Colonic mucosa (tissue), 4 donors: ENCODE results near the gene WASF2. TPM values are rescaled to one million over a fixed set of nuclear protein-coding genes. Genes with fewer than 3 reads are reported as not detected.
A peak's percentile ranks its signal among the peaks of the same experiment; 100 is the strongest.

ENCODE experiments used
- DNase-seq: peaks from one replicate; pipeline ENCODE4 v3.0.0-alpha.2; 2020
- H3K27ac ChIP-seq: fragments of 200-600 bp; one replicate; pipeline ENCODE4 v1.8.0; 2021
- H3K27me3 ChIP-seq: fragments of 200-600 bp; one replicate; pipeline ENCODE4 v1.8.0; 2021
- H3K36me3 ChIP-seq: fragments of 200-600 bp; one replicate; pipeline ENCODE4 v1.8.0; 2021
- H3K4me1 ChIP-seq: fragments of 200-600 bp; one replicate; pipeline ENCODE4 v1.8.0; 2021; ENCODE audit warnings: mild to moderate bottlenecking
- H3K4me3 ChIP-seq: fragments of 200-600 bp; one replicate; pipeline ENCODE4 v1.8.0; 2021
- H3K9ac ChIP-seq, 2 donors: one replicate each; pipeline ENCODE4 v1.7.0; 2013; ENCODE audit warnings: control low read depth in 2 of 2, low read depth in 2 of 2, low read length in 2 of 2
- H3K9me3 ChIP-seq: fragments of 200-600 bp; one replicate; pipeline ENCODE4 v1.8.0; 2021
- CTCF ChIP-seq: fragments of 200-600 bp; IDR thresholded peaks from one replicate; pipeline ENCODE4 v1.8.0; 2022; ENCODE audit warnings: antibody characterized with exemption, mild to moderate bottlenecking
- intact Hi-C: fragments of 100-400 bp; cut with DNase I; formaldehyde crosslinking; loops from one replicate; pipeline ENCODE4 v1.14.1; 2022
- total RNA-seq, 2 donors: library from RNA; stranded (reverse); fragmentation: NEBNext Ultra II Directional in 1 of 2; extraction: Animal tissue kit (Norgen Biotek cat#: 25700) in 1 of 2; gene quantifications; one replicate each; pipeline ENCODE4 v1.2.1, GENCODE V29; 2021
- donor health status: healthy.
- donor health status: DM: no; HTN: no; CAD: no.
- donor health status: DM: no; HTN: no; CAD: no.

WASF2 gene
- total RNA-seq, 2 donors from 2014 or later = 120 to 168 TPM

GRCh38 chr1:27444632-27445031 is 45.3 kb downstream of the WASF2 start:
- Histone ChIP-seq H3K4me1 (no peaks in the 10 kb centered on the region), H3K9me3 (no peaks in the 10 kb centered on the region), H3K9ac (no peak overlapping the region), H3K36me3 (no peaks in the 10 kb centered on the region), H3K4me3 (no peak overlapping the region), H3K27me3 (no peaks in the 10 kb centered on the region), H3K27ac (no peak overlapping the region)
- no peak for TF ChIP-seq CTCF
- DNase-seq = no peak
- intact Hi-C loops = no loop called here

- no peaks in the 10 kb centered on the region for H3K9me3 ChIP-seq
- no peaks in the 10 kb centered on the region for H3K36me3 ChIP-seq
- H3K27me3 ChIP-seq = no peaks in the 10 kb centered on the region
- peaks cover 39% of the 10 kb centered on the region for H3K4me1 ChIP-seq
- peak overlapping the region; percentile 38 for H3K27ac ChIP-seq
- H3K9ac ChIP-seq = no peak overlapping the region
- no peak for TF ChIP-seq CTCF
- intact Hi-C loops = no loop called here
- H3K4me3 ChIP-seq = no peak overlapping the region
- DNase-seq = no peak
Observed at GRCh38 chr1:27439150-27439549, 50.8 kb downstream of the WASF2 start.

- Histone ChIP-seq H3K27ac (peak overlapping the region; percentile 38), H3K36me3 (no peaks in the 10 kb centered on the region), H3K9me3 (no peaks in the 10 kb centered on the region), H3K9ac (peak overlapping the region in 1 of 2 donors; percentile 51), H3K4me3 (no peak overlapping the region), H3K4me1 (peaks cover 39% of the 10 kb centered on the region), H3K27me3 (no peaks in the 10 kb centered on the region)
- DNase-seq = no peak
- TF ChIP-seq CTCF = no peak
- intact Hi-C loops = no loop called here
Observed at GRCh38 chr1:27438621-27439061, 51.3 kb downstream of the WASF2 start.

- Histone ChIP-seq H3K27me3 (no peaks in the 10 kb centered on the region), H3K4me3 (no peak overlapping the region), H3K4me1 (peaks cover 39% of the 10 kb centered on the region), H3K9me3 (no peaks in the 10 kb centered on the region), H3K36me3 (no peaks in the 10 kb centered on the region), H3K27ac (peak overlapping the region; percentile 86), H3K9ac (peak overlapping the region in 1 of 2 donors; percentile 62)
- TF ChIP-seq CTCF = no peak
- peak; percentile 71 for DNase-seq
- intact Hi-C loops = no loop called here
Observed at GRCh38 chr1:27436204-27437159, 53.5 kb downstream of the WASF2 start.

- Histone ChIP-seq H3K27me3 (no peaks in the 10 kb centered on the region), H3K4me3 (no peak overlapping the region), H3K9me3 (no peaks in the 10 kb centered on the region), H3K27ac (peak overlapping the region; percentile 86), H3K9ac (peak overlapping the region in 1 of 2 donors; percentile 62), H3K4me1 (peaks cover 39% of the 10 kb centered on the region), H3K36me3 (no peaks in the 10 kb centered on the region)
- DNase-seq = no peak
- no peak for TF ChIP-seq CTCF
- intact Hi-C loops = no loop called here
Observed at GRCh38 chr1:27435566-27436203, 54.3 kb downstream of the WASF2 start.
